GM18508 (cell line): ENCODE results near the gene FIP1L1.
"Not testable (repeated sequence)": the region's sequence is repeated elsewhere in the genome, so short reads cannot be mapped to it uniquely, and the experiment has no call there.

ENCODE experiments used
- ATAC-seq: cut with Tn5 transposase; IDR thresholded peaks from one replicate; pipeline ENCODE4 v1.9.1; 2021; ENCODE audit warnings: moderate number of reproducible peaks; ENCODE audit not compliant: insufficient read depth, unreplicated experiment

Gene FIP1L1

DNA sequence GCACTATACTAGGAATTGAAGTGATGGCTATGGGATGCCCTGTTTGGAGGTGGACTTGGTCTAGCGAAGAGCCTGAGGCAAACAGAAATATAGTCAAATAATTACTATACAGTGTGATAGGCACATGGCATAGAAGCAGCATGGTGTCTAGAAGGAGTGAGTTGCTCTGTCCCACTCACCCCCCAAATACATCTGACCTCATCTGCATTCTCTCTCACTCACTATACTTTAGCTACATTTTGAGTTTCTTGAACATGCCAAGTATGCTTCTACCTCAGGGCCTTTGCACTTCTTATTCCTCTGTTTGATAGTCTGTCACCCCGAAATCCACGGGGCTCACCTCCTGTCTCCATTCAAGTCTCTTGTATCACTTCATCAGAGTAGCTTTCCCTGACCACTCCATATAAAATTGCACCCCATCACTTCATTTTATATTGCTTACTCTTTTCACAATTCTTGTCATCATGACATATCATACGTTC is 2.6 kb upstream of the FIP1L1 start:
- no peak for ATAC-seq

DNA sequence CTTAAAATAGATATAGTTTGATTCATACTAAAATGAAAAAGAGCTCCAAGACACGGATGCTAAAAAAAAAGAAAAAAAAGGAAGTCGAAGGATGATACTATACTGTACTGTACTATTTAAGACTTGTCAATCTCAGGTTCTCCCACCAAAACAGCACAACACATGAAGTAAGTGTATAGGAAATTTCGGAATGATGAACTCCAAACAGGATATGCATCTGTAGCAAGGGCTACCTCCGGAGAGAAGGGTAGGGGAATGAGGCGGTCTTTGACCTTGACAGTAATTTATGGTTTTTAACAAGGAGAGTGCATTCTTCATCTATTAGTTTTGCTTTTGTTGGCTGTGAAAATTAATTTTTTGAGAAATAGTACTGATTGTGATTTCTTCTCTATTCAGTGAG is 541 bp upstream of the FIP1L1 start:
- no peak for ATAC-seq

DNA sequence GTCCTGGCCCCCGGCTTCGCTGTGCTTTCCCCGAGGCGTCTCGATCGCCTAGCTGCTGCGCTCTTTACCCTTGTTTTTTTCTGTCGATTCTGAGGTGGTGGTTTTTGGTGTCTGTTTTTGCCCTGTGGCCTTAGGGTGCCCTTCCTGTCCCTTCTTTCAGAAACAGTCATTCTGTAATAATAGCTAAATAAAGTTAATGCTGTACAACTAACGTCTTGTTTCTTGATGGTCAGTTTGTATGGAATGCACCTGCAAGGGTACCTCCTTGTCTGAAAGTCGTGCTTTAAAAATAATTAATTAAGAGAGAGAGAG is 686 bp downstream of the FIP1L1 start:
- ATAC-seq: peak; percentile 44

DNA sequence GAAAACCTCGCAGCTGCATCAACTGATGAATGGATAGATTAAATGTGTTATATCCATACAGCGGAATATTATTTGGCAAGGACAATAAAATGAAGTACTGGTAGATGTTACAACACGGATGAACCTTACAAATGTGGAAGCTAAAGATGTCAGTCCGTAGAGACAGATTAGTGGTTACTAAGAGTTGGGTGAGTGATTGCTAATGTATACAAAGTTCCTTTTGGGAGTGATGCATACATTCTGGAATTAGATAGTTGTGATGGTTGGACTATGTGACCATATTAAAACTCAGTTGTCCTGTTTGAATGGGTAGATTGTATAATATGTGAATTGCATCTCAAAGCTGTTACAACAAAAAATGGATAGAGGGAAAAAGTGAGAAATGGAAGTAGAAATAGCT is 2.8 kb downstream of the FIP1L1 start:
- ATAC-seq: no peak

DNA sequence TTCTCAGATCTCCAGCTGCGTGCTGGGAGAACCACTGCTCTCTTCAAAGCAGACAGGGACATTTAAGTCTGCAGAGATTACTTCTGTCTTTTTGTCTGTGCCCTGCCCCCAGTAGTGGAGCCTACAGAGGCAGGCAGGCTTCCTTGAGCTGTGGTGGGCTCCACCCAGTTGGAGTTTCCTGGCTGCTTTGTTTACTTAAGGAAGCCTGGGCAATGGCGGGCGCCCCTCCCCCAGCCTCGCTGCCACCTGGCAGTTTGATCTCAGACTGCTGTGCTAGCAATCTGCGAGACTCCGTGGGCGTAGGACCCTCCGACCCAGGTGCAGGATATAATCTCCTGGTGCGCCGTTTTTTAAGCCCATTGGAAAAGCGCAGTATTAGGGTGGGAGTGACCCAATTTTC is 32.0 kb downstream of the FIP1L1 start:
- ATAC-seq: not testable (repeated sequence)

DNA sequence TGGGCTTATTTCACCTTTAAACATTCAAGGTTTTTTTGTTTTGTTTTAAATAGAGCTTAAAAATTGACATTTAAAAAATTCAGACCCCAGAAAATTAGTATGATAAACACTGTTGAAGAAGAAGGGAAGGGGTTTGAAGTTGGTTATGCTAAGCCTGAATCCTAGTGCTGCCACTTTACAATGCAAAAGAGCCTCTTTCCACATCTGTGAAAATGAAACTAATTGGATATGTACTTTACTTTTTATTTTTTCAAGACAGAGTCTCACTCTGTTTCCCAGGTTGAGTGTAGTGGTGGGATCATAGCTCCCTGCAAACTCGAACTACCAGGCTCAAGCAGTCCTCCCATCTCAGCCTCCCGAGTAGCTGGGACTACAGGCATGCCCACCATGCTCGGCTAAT is 41.8 kb downstream of the FIP1L1 start:
- no peak for ATAC-seq

DNA sequence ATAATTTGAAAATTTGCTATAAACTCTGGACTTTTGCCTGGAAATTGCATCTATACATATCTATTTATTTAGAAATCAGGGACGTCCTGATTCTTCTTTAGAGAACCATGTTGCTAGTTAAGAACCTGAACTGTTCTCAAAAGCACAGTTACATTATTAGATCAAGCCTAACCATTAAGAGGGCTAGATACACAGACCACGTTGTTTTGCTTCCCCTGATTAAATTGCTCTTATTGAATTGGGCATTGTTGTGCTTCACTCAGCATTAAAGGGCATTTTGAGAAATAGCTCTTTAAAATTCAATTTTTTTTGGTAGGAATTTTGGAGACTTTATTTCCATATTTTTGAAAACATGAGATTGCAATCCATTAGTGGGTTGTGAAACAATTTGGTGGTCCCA is 44.4 kb downstream of the FIP1L1 start:
- ATAC-seq: no peak

DNA sequence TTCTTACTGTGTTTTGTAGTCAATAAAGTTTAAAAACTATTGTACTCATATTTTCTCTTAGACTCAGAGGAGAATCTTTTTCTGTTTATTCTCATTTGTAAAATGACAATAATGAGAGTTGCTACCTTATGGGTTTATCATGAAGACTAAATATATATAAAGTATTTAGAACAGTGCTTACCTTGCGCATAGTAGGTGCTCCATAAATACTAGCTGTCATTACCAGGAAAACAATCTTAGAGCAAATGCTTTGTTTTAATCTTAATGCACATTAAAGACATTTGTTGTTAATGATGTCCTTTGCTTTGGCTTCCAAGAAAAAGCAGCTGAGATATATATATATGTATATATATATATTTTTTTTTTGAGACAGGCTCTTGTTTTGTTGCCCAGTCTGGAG is 44.9 kb downstream of the FIP1L1 start:
- ATAC-seq: no peak

DNA sequence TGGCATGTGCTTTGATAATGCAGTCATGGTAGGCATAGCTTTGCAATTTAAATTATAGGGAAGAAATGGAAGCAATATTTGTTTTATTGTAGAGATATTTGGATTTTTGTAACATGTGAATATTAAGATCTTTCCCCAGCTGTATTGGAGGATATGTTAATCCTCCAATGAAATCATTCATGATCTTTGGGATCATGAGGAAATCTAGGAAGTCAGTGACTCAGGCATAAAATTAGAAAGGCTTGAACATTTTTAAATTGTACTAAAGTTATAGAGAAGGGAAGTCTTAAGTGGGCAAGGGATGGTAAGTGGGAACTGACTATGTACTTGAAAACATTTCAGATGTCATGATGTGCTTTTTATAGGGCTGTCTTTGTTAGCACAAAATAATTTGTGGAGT is 46.8 kb downstream of the FIP1L1 start:
- no peak for ATAC-seq

DNA sequence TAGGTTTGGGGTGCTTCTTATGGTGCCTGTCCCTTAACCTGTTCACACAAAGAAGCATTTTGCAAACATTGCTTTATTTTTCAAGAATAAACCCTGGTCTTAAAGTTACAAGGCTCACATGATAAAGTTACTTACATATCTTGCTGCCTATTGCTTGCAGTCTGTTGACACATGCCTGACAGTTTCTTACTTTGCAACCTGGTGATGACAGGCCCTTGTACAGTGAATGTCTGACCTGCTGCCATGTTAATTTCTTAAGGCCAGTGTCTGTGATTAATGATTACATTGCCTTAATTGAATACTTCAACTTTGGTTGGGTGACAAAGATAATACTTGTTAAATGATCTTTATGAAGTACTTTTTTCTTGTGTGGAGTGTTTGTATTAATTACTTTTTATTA is 49.9 kb downstream of the FIP1L1 start:
- ATAC-seq: no peak

DNA sequence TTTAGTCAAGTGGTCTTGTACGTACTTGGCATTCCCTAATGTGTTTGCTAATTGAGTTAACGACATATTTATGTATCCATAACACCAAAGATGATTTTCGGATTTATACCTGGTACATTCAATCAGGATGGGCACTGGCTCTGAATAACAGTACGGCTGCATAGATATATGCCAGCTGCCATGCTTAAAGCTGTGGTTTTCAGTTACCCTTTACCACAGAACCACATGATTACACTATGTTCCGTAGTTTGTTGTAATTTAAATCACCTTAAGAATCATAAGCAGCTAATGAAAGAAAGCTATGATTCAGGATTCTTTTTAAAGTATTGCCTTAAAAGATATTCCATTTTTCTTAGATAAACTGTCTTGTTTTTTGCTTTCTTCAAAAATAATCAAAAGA is 53.6 kb downstream of the FIP1L1 start:
- no peak for ATAC-seq

DNA sequence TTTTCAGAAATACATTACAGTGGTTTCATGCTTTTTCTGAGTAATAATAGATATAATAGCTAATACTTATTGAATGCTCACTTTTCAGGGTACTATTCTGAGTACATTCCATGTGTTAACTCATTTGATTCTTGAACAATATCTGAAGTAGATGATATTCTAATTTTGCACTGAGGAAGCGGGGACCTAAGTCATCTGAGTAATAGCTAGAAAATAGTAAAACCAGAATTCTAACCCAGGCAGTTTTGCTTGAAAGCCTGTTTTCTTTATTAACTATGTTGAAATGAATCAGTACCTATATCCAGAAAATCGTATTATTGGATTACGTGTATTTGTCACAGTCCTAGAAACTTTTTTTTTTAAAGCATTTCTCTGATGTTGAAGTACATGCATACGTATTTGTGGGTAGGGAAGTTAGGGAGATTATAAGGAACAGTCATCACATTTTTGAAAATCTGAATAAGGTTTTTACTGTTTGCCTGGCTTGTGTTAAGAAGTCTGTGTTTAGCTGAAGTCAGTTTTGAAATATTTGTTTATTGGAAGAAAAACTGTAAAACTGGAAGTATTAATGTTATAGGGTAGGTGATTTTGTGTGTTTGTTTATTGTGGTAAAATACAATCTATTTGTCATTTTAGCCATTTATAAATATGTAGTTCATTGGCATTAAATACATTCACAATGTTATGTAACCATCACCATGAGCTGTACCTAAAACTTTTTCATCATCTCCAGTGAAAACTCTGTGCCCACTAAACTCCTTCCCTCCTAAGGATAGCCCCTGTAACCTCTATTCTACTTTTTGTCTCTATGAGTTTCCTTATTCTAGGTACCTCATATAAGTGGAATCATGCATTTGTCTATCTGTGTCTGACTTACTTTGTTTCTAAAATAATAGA is 55.3 kb downstream of the FIP1L1 start:
- peak; percentile 53 for ATAC-seq

DNA sequence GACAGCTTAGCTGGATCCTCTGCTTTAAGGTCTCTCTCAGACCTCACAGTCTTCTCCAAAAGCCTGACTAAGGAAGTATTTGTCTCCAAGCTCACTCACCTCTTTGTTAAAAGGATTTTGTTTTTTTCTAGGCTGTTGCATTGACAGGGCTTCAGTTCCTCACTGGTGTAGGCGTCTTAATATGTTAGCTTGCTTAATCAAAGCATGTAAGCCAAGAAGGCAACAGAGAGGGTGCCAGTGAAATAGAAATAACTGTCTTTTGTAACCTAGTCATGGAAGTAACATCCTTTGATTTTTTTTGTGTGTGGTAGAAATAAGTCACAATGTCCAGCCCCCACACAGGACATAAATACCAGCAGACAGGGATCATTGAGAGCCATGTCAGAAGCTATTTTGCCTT is 58.8 kb downstream of the FIP1L1 start:
- no peak for ATAC-seq

DNA sequence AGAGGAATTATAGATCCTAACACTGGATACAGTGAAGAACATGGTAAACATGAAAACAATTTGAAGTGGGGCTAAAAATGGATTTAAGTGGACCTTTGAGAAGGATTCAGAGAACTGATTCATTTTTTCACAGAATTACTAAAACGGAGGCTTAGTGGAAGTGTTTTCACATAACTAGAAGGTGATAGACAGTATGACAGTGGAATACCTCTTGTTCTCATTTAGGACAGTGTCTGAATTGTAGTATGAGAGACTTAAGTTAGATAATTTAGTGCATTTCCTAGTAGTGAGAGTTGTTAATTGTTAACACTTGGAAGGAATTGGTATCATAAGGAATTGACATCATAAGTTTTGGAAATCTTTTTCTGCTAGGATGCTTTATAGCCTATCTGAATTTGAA is 64.1 kb downstream of the FIP1L1 start:
- no peak for ATAC-seq

DNA sequence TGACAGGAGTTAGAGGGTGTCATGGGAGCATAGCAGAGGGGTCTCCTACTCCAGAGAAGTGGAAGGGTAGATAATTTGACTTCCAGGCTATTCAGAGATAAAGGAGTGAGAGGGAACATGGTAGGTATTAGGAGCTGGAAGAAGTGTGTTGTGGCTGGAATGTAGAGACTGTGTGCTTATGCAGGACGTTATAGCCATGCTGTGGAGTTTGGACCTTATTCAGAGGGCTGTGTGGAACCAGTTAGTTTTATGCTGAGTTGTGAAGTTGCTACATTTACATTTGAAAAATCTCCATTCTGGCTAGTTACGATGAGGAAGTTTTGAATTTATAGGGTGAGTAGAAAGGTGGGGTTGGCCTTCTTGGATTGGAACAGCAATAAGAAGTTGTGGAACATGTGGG is 67.5 kb downstream of the FIP1L1 start:
- no peak for ATAC-seq

DNA sequence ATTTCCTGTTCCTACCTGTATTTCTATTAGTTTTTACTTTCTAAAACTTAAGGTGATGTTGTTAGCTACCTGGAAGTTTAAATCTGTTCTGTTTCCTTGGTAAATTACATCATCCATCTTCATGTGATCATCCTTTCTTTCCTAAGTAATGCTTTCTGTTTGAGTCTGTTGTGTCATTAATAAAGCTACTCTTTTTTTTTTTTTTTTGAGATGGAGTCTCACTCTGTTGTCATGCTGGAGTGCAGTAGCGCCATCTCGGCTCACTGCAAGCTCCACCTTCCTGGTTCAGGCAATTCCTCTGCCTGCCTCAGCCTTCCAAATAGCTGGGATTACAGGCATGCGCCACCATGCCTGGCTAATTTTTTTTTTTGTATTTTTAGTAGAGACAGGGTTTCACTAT is 73.3 kb downstream of the FIP1L1 start:
- no peak for ATAC-seq

DNA sequence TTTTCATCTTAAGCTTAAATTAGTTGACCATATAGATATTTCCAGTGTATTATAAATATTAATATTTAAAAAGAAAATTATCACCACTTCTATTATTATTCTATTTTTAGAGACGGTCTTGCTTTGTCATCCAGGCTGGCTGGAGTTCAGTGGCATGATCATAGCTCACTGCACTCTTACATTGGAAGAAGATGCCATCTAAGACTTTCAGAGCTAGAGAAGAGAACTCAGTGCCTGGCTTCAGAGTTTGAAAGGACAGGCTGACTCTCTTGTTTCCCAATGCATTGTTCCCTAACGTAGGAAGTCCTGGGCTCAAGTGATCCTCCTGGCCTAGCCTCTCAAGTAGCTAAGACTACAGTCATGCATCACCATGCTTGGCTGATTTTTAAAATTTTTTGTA is 75.9 kb downstream of the FIP1L1 start:
- ATAC-seq: no peak

DNA sequence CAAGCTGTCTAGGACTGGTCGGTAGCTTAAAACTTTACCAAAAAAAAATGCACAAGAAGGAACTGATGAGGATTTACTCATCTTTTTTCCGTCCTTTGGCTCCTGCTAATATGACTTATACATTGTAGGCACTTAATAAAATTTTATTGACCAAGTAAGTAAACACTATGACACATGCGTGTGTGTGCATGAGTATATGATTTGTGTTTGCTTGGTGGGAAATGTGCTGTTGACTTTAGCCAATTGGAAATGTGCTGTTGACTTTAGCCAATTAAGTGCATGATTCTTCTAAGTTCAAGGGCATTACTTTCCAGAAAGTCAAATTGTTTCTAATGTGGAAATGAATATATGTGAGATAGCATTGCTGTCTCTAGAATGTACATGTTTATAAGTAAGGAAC is 78.3 kb downstream of the FIP1L1 start:
- no peak for ATAC-seq

DNA sequence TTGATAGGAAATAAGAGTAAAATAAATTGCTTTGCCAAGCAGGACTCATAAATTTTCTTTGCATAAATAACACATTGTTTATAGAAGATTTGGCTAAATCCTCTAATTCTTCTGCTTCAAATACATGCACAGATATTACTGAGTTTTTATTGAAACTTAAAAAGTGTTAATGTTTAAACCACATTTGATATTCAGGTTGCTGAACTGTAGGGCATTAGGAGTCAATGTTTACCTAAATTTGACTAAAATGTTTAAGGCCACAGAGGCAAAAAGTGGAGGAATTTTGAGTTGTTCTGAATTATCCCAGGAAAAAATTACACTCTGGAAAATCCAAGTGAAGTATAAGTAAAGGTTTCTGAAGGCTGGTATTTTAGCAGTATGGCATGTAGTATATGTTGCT is 78.7 kb downstream of the FIP1L1 start:
- ATAC-seq: no peak

DNA sequence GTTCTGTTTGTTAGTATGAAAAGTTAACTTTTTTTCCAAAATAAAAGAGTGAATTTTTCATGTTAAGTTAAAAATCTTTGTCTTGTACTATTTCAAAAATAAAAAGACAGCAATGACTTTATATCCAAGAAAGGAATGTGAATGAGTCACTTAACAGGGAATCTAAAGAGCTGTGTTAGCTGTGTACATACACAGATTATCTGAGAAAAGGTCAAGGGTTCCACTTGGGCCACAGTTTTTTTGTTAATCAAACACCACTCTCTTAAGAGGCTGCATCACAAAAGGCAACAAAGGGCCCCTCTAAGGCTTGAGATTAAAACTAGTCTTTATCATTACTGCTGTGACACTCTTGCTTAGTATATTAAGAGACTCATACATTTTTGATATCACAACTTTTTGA is 82.1 kb downstream of the FIP1L1 start:
- no peak for ATAC-seq

DNA sequence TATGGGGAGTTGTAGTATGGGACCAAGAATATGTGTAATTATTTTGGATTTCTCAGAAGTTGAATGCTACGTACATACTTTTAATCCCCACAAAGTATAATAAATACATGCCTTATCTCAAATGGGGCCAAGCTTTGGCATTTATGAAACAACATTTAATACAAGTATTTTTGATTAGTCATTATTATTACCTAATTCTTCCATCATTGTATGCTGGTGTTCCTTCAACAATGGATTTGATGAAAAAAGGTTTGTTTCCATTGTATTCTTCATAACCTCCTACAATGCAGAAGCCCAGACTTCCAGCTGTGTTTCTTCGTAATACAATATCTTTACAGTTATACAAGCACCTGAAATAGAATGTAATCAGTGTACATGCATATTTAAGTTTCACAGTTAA is 83.8 kb downstream of the FIP1L1 start:
- no peak for ATAC-seq

DNA sequence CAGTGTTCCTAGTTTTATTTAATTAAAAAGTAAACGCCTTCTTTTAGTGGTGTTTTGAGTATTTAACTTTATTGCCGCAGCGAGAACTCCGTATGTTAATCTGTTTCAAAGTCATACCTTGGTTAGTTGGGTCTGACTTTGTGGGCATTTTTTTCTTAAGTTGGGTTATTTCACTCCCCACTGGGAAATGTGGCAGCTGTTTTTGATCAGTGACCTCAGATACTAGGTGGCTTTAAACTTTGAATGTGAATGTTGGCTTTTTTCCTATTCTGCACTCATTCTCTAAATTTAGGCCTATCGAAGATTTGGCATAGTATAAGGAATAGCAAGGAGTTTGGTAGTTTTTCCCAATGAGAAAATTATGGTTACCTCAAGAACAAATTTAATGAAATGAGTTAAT is 85.9 kb downstream of the FIP1L1 start:
- ATAC-seq: no peak

DNA sequence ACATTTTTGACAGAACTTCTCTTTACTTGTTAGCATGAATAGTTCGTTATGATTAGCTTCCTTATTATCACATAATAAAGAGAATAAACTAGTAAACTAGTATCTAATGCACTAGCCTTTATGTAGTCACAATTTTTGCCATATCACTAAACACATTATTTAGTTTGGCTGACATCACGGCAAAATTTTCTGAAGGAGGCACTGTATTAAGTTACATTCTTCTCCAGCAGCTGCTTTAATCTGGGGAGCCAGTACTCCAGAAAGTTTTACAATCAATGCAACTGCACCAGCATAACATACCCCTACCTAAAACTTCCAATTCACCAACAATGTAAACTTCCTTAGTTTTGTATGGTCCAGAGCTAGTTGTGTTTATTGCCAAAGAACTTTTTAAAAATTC is 87.8 kb downstream of the FIP1L1 start:
- no peak for ATAC-seq
